Measurements from ENCODE around the gene SPRR5.

GRCh38 chr1:152946651-152947256, at the start of gene SPRR5:
- TF ChIP-seq EZH2 (IDR thresholded peaks at IDR 0.05; ENCODE audit: low read depth) (no peak), CTCF (conservative IDR thresholded peaks at IDR 0.05) (no peak)
